GM15510 (cell line): ENCODE data around the gene RER1.

Source experiments
- POLR2A ChIP-seq: IDR thresholded peaks from 3 replicates; pipeline ENCODE4 v1.6.1; 2011; ENCODE audit warnings: borderline replicate concordance; ENCODE audit not compliant: insufficient read length; ENCODE audit errors: extremely low read depth

Gene RER1

DNA sequence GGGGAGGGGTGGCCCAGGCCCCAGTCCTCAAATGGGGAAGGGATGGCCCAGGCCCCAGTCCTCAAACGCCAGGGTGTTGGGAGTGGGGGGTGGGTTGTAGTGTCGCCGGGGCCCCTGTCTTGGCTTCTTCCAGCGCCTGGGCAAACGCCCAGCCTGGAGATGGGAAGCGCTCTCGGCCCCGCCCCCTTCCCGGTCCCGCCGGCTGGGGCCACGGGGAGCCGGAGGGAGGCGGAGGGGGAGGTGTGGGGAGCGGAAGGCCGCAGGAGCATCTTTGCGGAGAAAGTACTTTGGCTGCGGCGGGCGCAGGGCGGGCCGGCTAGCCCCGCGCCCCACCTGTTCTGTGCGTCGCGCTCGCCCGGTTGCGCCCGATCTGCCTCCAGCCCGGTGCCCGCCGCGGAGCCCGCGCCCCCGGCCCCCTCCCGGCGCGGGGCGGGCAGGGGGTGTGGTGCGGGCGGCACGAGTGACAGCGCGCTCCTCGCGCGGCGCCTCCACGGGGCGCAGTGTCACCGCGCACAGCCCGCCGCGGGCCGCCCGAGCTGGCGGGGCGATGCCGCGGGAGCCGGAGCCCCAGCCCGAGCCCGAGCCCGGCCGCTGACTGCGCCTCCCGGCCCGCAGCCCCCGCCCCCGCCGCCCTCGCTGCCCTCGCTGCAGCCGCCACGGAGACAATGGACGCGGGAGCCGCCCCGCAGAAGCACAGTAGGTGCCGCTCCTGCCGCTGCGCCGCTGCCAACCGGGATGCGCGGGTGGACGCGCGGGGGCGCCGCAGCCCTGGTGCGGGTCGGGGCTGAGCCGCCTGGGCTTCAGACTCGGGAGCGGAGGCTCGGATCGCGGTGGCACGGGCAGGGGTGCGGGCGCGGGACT lies 51.9 kb downstream of the RER1 start:
- no peak for TF ChIP-seq POLR2A

DNA sequence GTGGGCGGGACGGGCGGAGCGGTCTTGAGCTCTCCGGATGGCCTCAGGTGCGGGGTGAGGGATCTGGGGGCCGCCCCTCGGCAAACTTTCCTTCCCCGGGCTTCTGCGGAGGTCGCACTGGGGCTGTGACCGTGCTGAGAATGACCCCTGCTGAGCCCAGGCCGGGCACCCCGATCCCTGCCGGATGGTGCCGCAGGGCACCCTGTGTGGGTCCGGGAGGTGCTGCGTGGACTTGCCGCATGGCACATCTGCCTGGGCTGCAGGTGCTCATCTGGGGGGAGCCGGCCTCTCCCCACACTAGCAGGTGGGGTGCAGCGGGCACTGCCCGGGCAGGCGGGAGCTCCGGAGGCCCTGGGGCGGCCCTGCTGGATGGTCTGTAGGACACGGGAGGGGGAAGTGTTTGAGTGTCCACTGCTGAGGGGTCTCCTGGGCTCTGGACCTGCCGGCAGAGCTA lies 52.5 kb downstream of the RER1 start:
- no peak for TF ChIP-seq POLR2A

DNA sequence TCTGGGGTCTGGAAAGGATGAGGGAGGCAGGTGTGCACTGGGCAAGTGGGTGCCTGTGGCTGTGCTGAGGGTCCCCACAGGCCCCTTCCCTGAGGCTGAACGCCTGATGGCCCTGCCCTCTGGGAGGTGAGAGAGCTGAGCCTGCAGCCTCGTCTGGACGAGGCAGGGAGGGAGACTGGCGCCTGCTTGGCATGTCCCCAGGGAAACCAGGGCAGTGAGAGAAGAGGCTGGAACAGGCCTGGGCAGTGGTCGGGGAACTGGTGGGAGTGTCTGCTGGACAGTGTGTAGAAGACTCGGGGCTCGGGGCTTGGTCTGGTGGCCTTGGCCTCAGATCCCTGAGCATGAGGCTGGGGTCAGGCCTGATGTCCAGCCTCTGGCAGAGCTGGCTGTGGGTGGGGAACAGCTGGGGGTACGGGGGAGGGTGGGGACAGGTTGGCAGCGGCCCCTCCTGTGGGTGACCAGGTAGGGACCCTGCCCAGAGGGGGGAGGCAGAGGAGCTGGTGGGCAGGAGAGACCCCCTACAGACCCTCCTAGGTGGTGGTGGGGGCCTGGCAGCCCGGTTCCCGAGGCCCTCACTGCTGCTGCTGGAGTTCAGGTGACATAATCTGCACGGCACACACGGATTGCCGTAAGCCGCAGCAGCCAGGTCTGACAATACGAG lies 53.7 kb downstream of the RER1 start:
- TF ChIP-seq POLR2A: no peak

DNA sequence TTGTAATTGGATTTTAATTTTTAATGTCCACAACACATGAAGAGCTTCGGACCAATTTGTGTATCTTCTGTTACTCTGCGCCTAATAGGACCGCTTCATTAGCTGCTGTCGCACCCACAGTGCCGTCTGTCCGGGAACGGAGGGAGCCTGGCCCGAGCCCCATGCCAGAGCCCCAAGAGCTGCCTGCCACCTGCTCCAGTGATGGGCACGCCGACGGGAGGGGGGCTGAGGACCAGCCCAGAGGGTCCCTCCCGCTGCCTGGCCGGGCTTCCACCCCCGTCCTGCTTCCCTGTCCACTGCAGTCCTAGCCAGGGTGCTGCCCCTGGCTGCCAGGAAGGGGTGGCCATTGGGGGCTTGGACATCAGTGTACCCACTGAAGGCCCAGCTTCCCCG lies 54.2 kb downstream of the RER1 start:
- no peak for TF ChIP-seq POLR2A

DNA sequence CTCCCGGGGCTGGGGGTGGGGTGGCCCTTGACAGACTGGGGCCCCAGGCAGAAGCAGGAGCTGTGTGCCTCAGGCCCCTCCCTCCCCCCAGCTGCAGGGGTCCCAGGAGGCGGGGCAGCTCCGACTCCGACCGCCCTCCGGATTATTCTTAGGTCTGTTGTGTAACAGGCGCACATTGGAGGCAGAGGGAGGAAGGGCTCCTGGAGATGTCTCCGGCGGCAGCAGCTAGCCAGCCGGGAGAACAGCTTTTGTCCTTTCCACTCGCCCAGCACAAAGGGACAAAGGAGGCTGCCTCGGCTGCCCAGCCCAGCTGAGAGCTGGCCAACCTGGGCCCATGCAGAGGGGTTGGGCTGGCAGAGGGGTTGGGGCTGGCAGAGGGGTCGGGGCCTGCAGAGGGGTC lies 54.8 kb downstream of the RER1 start:
- no peak for TF ChIP-seq POLR2A

DNA sequence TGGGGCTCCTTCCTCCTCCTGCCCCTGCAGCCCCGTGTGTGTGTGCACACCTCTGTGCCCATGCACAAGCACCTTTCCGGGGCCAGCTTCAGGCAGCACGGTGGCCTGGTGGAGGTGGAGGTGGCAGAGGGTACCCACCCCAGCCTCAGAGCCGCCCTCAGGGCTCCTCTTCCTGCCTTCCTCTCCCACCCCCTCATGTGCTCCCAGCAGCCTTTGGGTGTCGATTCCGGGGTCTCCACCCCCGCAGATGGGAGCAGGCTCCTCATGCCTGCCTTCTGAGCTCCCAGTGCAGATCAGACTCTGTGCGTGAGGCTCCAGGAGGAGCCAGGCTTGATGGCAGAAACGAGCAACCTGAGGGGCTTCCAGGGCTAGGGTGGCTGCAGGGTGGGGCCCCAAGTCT lies 55.2 kb downstream of the RER1 start:
- no peak for TF ChIP-seq POLR2A

DNA sequence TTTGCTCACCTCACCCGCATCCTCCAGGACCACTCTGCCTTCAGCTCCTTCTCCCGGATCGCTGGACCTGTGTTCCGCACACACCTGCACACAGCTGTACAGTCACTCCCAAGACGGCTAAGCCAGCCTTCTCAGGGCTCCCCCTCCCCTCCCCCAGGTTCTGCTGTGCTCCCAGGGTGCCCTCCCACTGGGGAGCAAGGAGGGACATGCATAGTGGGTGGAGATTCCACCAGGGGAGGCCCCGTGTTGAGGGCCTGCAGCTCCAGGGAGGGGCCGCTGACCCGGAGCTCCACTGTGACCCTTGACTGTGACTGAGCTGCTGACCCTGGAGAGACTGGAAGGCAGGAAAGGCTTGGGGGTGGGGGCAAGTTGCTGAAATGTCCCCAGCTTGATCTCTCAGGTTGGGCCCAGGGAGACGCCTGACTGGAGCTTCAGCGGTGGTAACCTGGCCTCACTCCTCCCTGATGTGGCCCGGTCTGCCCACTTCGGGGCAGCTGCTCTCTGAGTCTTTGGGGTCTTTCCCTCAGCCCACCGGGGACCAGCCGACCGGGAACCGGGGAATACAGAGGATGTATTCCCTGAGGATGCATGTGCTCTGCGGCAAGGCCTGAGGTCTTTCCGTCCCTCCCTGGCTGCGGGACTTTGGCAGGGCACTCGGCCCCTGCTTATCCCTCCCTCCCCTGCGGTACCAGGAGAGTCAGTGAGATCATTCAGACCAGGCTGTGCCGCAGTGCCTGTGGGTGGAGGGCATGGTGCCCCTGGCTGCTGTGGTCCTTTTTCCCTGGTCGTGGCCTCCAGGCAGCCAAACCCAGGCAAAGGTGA lies 55.8 kb downstream of the RER1 start:
- TF ChIP-seq POLR2A: no peak

DNA sequence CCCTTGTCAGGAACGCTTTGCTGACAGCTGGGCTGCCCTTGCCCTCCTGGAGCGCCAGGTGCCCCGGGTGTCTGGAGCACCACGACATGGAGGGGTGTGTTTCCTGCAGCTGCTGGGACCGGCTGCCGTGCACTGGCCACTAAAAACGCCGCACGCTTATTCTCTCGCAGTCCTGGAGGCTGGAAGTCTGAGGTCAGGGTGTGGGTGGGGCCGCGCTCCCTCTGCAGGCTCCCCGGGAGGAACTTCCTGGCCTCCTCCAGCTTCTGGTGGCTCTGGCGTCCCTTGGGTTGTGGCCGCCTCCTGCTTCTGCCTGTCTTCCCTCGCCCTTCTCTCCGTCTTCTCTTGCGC lies 56.4 kb downstream of the RER1 start:
- TF ChIP-seq POLR2A: no peak

DNA sequence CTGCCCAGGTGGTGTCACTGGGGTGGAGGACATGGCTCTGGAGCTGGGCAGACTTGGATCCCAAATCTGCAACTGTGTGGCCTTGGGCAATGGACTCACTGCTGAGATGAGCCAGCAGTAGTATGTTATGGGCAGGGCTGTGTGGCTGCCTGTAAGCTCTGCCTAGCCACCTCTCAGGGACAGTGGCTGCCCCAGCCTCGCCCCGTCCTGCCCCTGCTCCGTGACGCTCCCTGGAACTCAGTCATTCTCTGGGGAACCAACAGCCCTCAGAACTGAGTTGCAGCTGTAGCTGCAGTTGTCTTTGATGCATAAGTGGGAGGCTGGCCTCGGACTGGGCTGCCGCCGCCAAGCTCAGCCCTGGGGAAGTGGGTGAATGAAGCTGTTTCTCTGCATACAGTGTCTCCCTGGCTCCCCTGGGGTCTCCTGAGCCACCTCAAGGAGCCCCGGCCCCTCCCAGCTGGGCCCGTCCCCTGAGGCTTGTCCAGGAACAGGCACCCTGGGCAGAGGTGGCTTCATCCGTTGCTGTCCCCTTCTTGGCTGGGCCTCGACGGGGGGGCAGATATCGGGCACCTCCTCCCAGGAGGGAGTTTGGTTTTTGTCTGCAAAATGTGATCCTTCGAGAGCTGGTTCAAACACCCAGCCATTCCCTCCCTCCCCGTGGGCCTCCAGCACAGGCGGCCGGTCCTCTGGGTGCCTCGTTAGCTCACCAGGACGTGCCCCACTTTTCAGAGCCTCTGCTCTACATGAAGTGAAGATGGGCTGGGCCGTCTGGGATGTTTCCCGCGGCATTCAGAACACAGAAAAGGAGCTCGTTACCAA lies 58.2 kb downstream of the RER1 start:
- no peak for TF ChIP-seq POLR2A

DNA sequence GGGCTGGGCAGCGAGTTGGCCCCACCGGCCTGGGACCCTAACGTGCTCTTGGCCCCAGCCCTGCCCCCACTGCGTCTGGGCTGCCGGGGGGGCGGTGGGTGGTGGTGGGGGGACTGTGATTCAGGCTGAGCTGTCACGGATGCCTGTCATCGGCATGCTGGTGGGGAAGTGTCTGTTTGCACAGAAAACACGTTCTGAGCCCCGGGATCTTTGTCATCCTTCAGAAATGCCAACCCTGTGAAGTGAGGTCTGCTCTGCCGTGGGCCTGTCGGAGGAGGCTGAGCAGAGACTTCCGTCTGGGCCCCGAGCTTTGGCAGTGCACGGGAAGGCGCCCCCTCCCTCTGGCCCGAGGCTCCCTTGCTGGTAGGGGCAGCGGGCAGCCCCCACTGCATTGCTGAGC lies 60.1 kb downstream of the RER1 start:
- TF ChIP-seq POLR2A: no peak

DNA sequence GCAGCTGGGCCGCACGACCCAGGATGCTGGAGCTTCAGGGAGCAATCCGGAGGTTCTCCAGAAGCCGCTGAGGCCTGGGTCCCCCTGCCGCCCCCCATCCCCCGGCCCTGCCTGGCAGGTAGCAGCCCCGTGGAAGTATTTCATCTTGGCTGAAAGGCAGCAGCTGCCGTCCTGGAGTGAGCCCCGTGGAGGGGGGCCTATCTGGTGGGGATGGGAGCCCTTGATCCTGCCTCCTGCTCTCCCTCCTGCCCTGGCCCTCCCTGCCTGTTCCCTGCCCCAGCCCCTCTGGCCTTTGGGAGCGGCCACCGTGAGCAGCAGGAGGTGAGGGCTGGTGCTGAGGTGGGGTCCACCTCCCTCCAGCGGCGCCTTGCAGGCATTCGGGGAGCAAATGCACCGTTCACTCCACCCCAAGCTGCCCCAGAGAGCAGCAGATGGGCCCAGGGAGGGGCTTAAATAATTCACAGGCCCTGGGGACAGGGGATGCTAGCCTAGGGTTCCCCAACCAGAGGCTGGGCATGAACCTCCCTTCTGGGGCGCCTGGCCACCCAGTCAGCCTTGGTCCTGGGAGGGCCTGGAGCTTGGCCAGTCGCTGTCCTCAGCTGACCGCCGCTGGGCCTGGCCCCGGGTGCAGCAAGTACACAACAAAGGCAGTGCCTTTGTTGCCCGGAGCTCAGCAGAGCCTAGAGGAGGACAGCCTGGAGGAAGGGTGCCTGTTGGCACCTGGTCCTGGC lies 60.7 kb downstream of the RER1 start:
- no peak for TF ChIP-seq POLR2A

DNA sequence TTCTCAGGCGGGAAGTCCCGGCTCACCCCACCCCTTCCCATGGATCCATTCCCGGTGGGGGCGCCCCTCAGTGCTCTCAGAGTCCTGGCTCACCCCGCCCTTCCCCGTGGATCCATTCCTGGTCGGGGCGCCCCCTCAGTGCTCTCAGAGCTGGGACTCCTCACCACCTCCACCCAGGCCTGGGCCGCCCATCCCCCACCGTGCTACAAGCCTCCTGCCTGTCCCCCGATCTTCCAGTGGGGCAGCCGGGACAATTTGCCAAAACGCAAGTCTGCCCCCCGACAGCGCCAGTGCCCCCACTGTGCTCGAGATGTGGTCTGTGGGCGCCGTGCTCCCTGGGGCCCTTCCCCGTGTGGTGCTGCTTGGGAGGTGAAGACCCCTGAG lies 61.3 kb downstream of the RER1 start:
- TF ChIP-seq POLR2A: no peak

DNA sequence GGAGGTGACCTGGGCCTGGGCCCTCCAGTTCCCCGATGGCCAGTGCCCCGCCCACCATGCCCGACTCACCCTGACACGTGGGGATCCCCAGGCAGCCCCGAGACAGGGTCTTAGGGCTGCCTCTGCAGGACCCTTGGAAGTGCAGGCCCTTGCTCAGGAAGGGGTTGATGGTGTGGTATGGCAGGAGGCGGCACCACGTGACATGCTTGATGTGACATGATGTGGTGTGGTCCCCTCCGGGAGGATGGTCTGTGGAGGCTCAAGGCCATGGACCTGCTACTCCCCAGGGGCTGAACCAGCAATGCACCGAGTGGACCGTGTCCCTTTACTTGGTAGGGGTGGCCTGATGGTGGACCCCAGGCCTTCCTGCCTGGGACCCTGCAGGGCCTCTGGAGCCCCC lies 62.6 kb downstream of the RER1 start:
- TF ChIP-seq POLR2A: no peak
